Small intestine (tissue), 7 donors: ENCODE data around the gene ZNF146. TPM values are rescaled to one million over a fixed set of nuclear protein-coding genes. Genes with fewer than 3 reads are reported as not detected.
"Not testable (repeated sequence)": the region's sequence is repeated elsewhere in the genome, so short reads cannot be mapped to it uniquely, and the experiment has no call there.

Experiments used
- DNase-seq, 2 donors: peaks; one replicate each; pipeline versions ENCODE4 v3.0.0 to v3.0.0-alpha.2; 2013
- FAIRE-seq: peaks from 2 replicates; lab custom pipeline; 2012; peaks lifted over from hg19 to GRCh38; lab: Jason Lieb, UNC
- H3K27ac ChIP-seq, 3 donors: one replicate each; pipeline ENCODE4 v1.5.1; 2013; ENCODE audit warnings: low read length in 2 of 3, mild to moderate bottlenecking in 2 of 3, control low read depth in 1 of 3, inconsistent platforms in 1 of 3, low read depth in 1 of 3, moderate library complexity in 1 of 3
- H3K27me3 ChIP-seq, 3 donors: one replicate each; pipeline ENCODE4 v1.6.1; 2013; ENCODE audit warnings: low read length in 3 of 3, inconsistent platforms in 1 of 3; ENCODE audit not compliant: control insufficient read depth in 3 of 3, insufficient read depth in 3 of 3
- H3K36me3 ChIP-seq, 3 donors: one replicate each; pipeline ENCODE4 v1.6.1; 2013; ENCODE audit warnings: low read length in 3 of 3, inconsistent platforms in 1 of 3, low read depth in 1 of 3, mild to moderate bottlenecking in 1 of 3, moderate library complexity in 1 of 3; ENCODE audit not compliant: control insufficient read depth in 3 of 3, insufficient read depth in 2 of 3
- H3K4me1 ChIP-seq, 3 donors: one replicate each; pipeline ENCODE4 v1.6.1; 2013; ENCODE audit warnings: low read length in 2 of 3, inconsistent platforms in 1 of 3, low read depth in 1 of 3, mild to moderate bottlenecking in 1 of 3, moderate library complexity in 1 of 3; ENCODE audit not compliant: control insufficient read depth in 3 of 3, insufficient read depth in 2 of 3
- H3K4me3 ChIP-seq, 3 donors: one replicate each; pipeline ENCODE4 v1.5.1; 2013; ENCODE audit warnings: low read length in 3 of 3, control low read depth in 1 of 3, inconsistent platforms in 1 of 3, low read depth in 1 of 3, mild to moderate bottlenecking in 1 of 3, moderate library complexity in 1 of 3
- H3K9me3 ChIP-seq, 2 donors: one replicate each; pipeline ENCODE4 v1.6.1; 2013; ENCODE audit warnings: low read depth in 1 of 2, low read length in 1 of 2; ENCODE audit not compliant: control insufficient read depth in 2 of 2, insufficient read depth in 1 of 2
- WGBS, 3 donors: extraction: QIAGEN DNeasy Blood & Tissue Kit; methylation state at CpG; one replicate each; pipeline ENCODE4 v1.1.7; 2013; 5-methylcytosine and 5-hydroxymethylcytosine counted together
- polyA plus RNA-seq, 4 donors: library from polyadenylated mRNA; stranded (reverse) in 3 of 4; unstranded in 1 of 4; fragments of 200-250 nt in 3 of 4; fragments of 120-200 nt in 1 of 4; gene quantifications; one replicate each; pipeline versions ENCODE4 v1.2.1 to v1.2.3, GENCODE V29; 2013
- donor health status: healthy with polysubstance abuse.
- donor health status: control.
- donor health status: control.
- donor health status: Bipolar disorder and iron deficiency.
- donor health status: healthy.

Gene ZNF146
- polyA plus RNA-seq, 4 donors: 18.4 to 71.6 (median 25.7) TPM

GRCh38 chr19:36183245-36183628 lies 31.7 kb upstream of the ZNF146 start:
- DNase-seq: no peak
- Histone ChIP-seq H3K4me3 (no peak overlapping the region), H3K4me1 (no peaks in the 10 kb centered on the region), H3K27me3 (no peaks in the 10 kb centered on the region), H3K27ac (no peak overlapping the region), H3K36me3 (peaks cover 0 to 5% (median 4%) of the 10 kb centered on the region in 3 donors), H3K9me3 (no peaks in the 10 kb centered on the region)
- WGBS, 3 donors: 89 to 93% (median 90%) methylated on average over 10 of the region's 10 CpGs
- FAIRE-seq: no peak

- not testable (repeated sequence) for FAIRE-seq, H3K27ac ChIP-seq, H3K36me3 ChIP-seq, H3K27me3 ChIP-seq, DNase-seq, H3K4me1 ChIP-seq, H3K9me3 ChIP-seq, H3K4me3 ChIP-seq
- WGBS, 3 donors: 91 to 96% (median 96%) methylated on average over 5 of the region's 5 CpGs
Measured at GRCh38 chr19:36186722-36187121, 28.2 kb upstream of the ZNF146 start.

GRCh38 chr19:36196249-36196648 lies 18.7 kb upstream of the ZNF146 start:
- Histone ChIP-seq H3K9me3 (no peaks in the 10 kb centered on the region), H3K4me1 (no peaks in the 10 kb centered on the region), H3K4me3 (no peak overlapping the region), H3K27ac (no peak overlapping the region), H3K27me3 (no peaks in the 10 kb centered on the region), H3K36me3 (peaks cover 2 to 17% (median 9%) of the 10 kb centered on the region in 3 donors)
- 88 to 95% (median 95%) methylated on average over 2 of the region's 2 CpGs for whole genome bisulfite sequencing, 3 donors
- no peak for FAIRE-seq
- no peak for DNase-seq

- no peaks in the 10 kb centered on the region for H3K4me1 ChIP-seq
- H3K9me3 ChIP-seq: no peaks in the 10 kb centered on the region
- peaks cover 4 to 23% (median 7%) of the 10 kb centered on the region in 3 donors for H3K36me3 ChIP-seq
- no peaks in the 10 kb centered on the region for H3K27me3 ChIP-seq
- 84 to 94% (median 92%) methylated on average over 2 of the region's 2 CpGs for WGBS, 3 donors
- no peak for FAIRE-seq
- no peak for DNase-seq
- no peak overlapping the region for H3K27ac ChIP-seq
- H3K4me3 ChIP-seq: no peak overlapping the region
Measured at GRCh38 chr19:36198119-36198518, 16.8 kb upstream of the ZNF146 start.

GRCh38 chr19:36201684-36202083 lies 13.2 kb upstream of the ZNF146 start:
- DNase-seq (no peak), FAIRE-seq (no peak)
- no peaks in the 10 kb centered on the region for H3K9me3 ChIP-seq
- 94 to 96% (median 96%) methylated on average over 6 of the region's 6 CpGs for whole genome bisulfite sequencing, 3 donors
- no peak overlapping the region for H3K27ac ChIP-seq
- H3K4me3 ChIP-seq: no peak overlapping the region
- H3K36me3 ChIP-seq: peaks cover 0 to 13% (median 2%) of the 10 kb centered on the region in 3 donors
- H3K4me1 ChIP-seq: no peaks in the 10 kb centered on the region
- H3K27me3 ChIP-seq: no peaks in the 10 kb centered on the region

GRCh38 chr19:36203293-36203692 lies 11.6 kb upstream of the ZNF146 start:
- Histone ChIP-seq H3K27ac (no peak overlapping the region), H3K36me3 (peaks cover 0 to 13% (median 2%) of the 10 kb centered on the region in 3 donors), H3K4me1 (no peaks in the 10 kb centered on the region), H3K27me3 (no peaks in the 10 kb centered on the region), H3K4me3 (no peak overlapping the region), H3K9me3 (no peaks in the 10 kb centered on the region)
- WGBS, 3 donors: 83 to 88% (median 88%) methylated on average over 4 of the region's 4 CpGs
- no peak for DNase-seq
- no peak for FAIRE-seq

- 86 to 96% (median 91%) methylated on average over 3 of the region's 3 CpGs for WGBS, 3 donors
Measured at GRCh38 chr19:36207605-36208252, 7.2 kb upstream of the ZNF146 start.

GRCh38 chr19:36209372-36209771 lies 5.5 kb upstream of the ZNF146 start:
- DNase-seq: no peak
- Histone ChIP-seq H3K27ac (no peak overlapping the region), H3K27me3 (no peaks in the 10 kb centered on the region), H3K36me3 (peaks cover 0 to 4% (median 0%) of the 10 kb centered on the region in 3 donors), H3K9me3 (no peaks in the 10 kb centered on the region), H3K4me1 (no peaks in the 10 kb centered on the region), H3K4me3 (no peak overlapping the region)
- WGBS, 3 donors: 96 to 98% (median 97%) methylated on average over 7 of the region's 7 CpGs
- no peak for FAIRE-seq

More at GRCh38 chr19:36207605-36208252, 7.2 kb upstream of the ZNF146 start:
- Histone ChIP-seq H3K4me3 (no peak overlapping the region), H3K36me3 (peaks cover 0 to 6% (median 1%) of the 10 kb centered on the region in 3 donors), H3K27ac (no peak overlapping the region), H3K27me3 (no peaks in the 10 kb centered on the region), H3K9me3 (no peaks in the 10 kb centered on the region), H3K4me1 (no peaks in the 10 kb centered on the region)
- DNase-seq (no peak), FAIRE-seq (no peak)

GRCh38 chr19:36210497-36210896 lies 4.4 kb upstream of the ZNF146 start:
- Histone ChIP-seq H3K36me3 (peaks cover 0 to 4% (median 0%) of the 10 kb centered on the region in 3 donors), H3K4me1 (no peaks in the 10 kb centered on the region), H3K27ac (no peak overlapping the region), H3K27me3 (no peaks in the 10 kb centered on the region), H3K4me3 (no peak overlapping the region), H3K9me3 (no peaks in the 10 kb centered on the region)
- 90 to 91% (median 90%) methylated on average over 8 of the region's 8 CpGs for WGBS, 3 donors
- no peak for DNase-seq
- no peak for FAIRE-seq
